Neural progenitor cell (in vitro differentiated cells): ENCODE results near the gene CSHL1. TPM values are rescaled to one million over a fixed set of nuclear protein-coding genes. Genes with fewer than 3 reads are reported as not detected.

Experiments used
- DNase-seq: peaks from one replicate; pipeline ENCODE4 v3.0.0-alpha.2; 2016; ENCODE audit warnings: low spot score
- H2AFZ ChIP-seq: fragments of 200-600 bp; sonication (generic); replicated peaks from 2 replicates; pipeline ENCODE4 v1.6.1; 2016; ENCODE audit warnings: antibody characterized with exemption
- H3F3A ChIP-seq: fragments of 200-600 bp; sonication (generic); 2 replicates; pipeline ENCODE4 v1.6.1; 2016; ENCODE audit warnings: antibody characterized with exemption, low read depth
- H3K27ac ChIP-seq: fragments of 200-600 bp; sonication (generic); 2 replicates; pipeline ENCODE4 v1.5.1; 2016; ENCODE audit warnings: mild to moderate bottlenecking
- H3K27me3 ChIP-seq: fragments of 200-600 bp; sonication (generic); 2 replicates; pipeline ENCODE4 v1.6.1; 2016; ENCODE audit warnings: mild to moderate bottlenecking, moderate library complexity
- H3K36me3 ChIP-seq: fragments of 200-600 bp; sonication (generic); 2 replicates; pipeline ENCODE4 v1.5.1; 2016
- H3K4me1 ChIP-seq: fragments of 200-600 bp; sonication (generic); 2 replicates; pipeline ENCODE4 v1.6.1; 2016; ENCODE audit warnings: mixed run types
- H3K4me2 ChIP-seq: fragments of 200-600 bp; sonication (generic); 2 replicates; pipeline ENCODE4 v1.6.1; 2016
- H3K4me3 ChIP-seq: fragments of 200-600 bp; sonication (generic); 2 replicates; pipeline ENCODE4 v1.5.1; 2016
- H3K79me2 ChIP-seq: fragments of 200-600 bp; sonication (generic); 2 replicates; pipeline ENCODE4 v1.6.1; 2016; ENCODE audit warnings: low read depth
- H3K9ac ChIP-seq: fragments of 200-600 bp; sonication (generic); 2 replicates; pipeline ENCODE4 v1.6.1; 2016
- H3K9me3 ChIP-seq: fragments of 200-600 bp; sonication (generic); 2 replicates; pipeline ENCODE4 v1.5.1; 2016; ENCODE audit warnings: low read depth
- H4K20me1 ChIP-seq: fragments of 200-600 bp; sonication (generic); 2 replicates; pipeline ENCODE4 v1.6.1; 2016; ENCODE audit warnings: low read depth
- H3K27ac Mint-ChIP-seq: 3 replicates; pipeline ENCODE4 v1.8.0; 2021; ENCODE audit warnings: mixed read lengths
- H3K27me3 Mint-ChIP-seq: 2 replicates; pipeline ENCODE4 v1.8.0; 2022; ENCODE audit warnings: low read depth, mild to moderate bottlenecking, inconsistent platforms, moderate library complexity, mixed read lengths; ENCODE audit not compliant: insufficient read depth
- H3K36me3 Mint-ChIP-seq: 3 replicates; pipeline ENCODE4 v1.8.0; 2021; ENCODE audit warnings: mixed read lengths
- H3K4me1 Mint-ChIP-seq: 3 replicates; pipeline ENCODE4 v1.8.0; 2021; ENCODE audit warnings: mixed read lengths
- H3K4me3 Mint-ChIP-seq: 3 replicates; pipeline ENCODE4 v1.8.0; 2021; ENCODE audit warnings: mild to moderate bottlenecking, moderate library complexity, mixed read lengths
- H3K9me3 Mint-ChIP-seq: 3 replicates; pipeline ENCODE4 v1.8.0; 2020; ENCODE audit warnings: mixed read lengths
- EZH2 ChIP-seq: fragments of 200-600 bp; sonication (generic); IDR thresholded peaks from 2 replicates; pipeline ENCODE4 v1.6.1; 2017; ENCODE audit warnings: antibody characterized with exemption, mild to moderate bottlenecking, moderate library complexity
- EZH2phosphoT487 ChIP-seq: fragments of 200-600 bp; sonication (generic); IDR thresholded peaks from 2 replicates; pipeline ENCODE4 v1.6.1; 2017; ENCODE audit warnings: antibody characterized with exemption
- total RNA-seq: library from RNA; depleted of rRNA; stranded (reverse); fragments of >200 nt; gene quantifications from 2 replicates; pipeline ENCODE4 v1.2.3, GENCODE V29; 2015; ENCODE audit warnings: low replicate concordance
- TF ChIP-seq, protein P1 (sequence below): fragments of 200-600 bp; sonication (generic); IDR thresholded peaks from 2 replicates; pipeline ENCODE4 v1.5.1; 2017; ENCODE audit warnings: antibody characterized with exemption, mild to moderate bottlenecking

Gene CSHL1
- total RNA-seq, 1 donor from 2014 or later, result not detected

DNA sequence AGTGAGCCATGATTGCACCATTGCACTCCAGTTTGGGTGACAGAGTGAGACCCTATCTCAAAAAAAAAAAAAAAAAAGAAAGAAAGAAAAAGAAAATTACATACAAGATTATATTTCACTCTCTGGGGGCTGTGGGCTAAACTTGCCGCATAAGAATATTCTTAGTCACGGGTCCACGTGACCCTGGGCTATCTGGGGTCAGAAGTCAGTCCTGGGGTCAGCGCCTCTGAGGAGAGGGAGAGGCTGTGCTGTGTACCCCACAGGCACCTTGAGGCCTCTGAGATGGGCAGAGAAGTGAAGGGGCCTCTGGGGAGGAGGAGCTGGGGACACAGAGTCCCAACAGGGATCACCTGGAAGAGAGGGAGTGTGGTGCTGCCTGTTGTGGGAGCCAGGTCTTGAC is 26.9 kb upstream of the CSHL1 start:
- Mint-ChIP-seq H3K36me3 (no peaks in the 10 kb centered on the region), H3K4me3 (no peak overlapping the region), H3K4me1 (peaks cover 29% of the 10 kb centered on the region), H3K9me3 (no peaks in the 10 kb centered on the region), H3K27ac (peak overlapping the region; percentile 96), H3K27me3 (peaks cover 5% of the 10 kb centered on the region)
- no peaks in the 10 kb centered on the region for H3K9me3 ChIP-seq
- H3K4me1 ChIP-seq, result peaks cover 8% of the 10 kb centered on the region
- H3K4me2 ChIP-seq, result peak overlapping the region; percentile 27
- DNase-seq, result no peak
- H3K36me3 ChIP-seq, result no peaks in the 10 kb centered on the region
- no peak for TF ChIP-seq EZH2phosphoT487
- TF ChIP-seq, protein P1, sequence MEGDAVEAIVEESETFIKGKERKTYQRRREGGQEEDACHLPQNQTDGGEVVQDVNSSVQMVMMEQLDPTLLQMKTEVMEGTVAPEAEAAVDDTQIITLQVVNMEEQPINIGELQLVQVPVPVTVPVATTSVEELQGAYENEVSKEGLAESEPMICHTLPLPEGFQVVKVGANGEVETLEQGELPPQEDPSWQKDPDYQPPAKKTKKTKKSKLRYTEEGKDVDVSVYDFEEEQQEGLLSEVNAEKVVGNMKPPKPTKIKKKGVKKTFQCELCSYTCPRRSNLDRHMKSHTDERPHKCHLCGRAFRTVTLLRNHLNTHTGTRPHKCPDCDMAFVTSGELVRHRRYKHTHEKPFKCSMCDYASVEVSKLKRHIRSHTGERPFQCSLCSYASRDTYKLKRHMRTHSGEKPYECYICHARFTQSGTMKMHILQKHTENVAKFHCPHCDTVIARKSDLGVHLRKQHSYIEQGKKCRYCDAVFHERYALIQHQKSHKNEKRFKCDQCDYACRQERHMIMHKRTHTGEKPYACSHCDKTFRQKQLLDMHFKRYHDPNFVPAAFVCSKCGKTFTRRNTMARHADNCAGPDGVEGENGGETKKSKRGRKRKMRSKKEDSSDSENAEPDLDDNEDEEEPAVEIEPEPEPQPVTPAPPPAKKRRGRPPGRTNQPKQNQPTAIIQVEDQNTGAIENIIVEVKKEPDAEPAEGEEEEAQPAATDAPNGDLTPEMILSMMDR, result no peak
- TF ChIP-seq EZH2, result no peak
- no peak overlapping the region for H3K27ac ChIP-seq
- no peaks in the 10 kb centered on the region for H3K79me2 ChIP-seq
- H4K20me1 ChIP-seq, result no peaks in the 10 kb centered on the region
- H3F3A ChIP-seq, result no peaks in the 10 kb centered on the region
- no peaks in the 10 kb centered on the region for H3K27me3 ChIP-seq
- H3K4me3 ChIP-seq, result no peak overlapping the region
- H3K9ac ChIP-seq, result no peak overlapping the region
- H2AFZ ChIP-seq, result peak overlapping the region; percentile 34

- Histone ChIP-seq H3K4me2 (no peak overlapping the region), H3F3A (no peaks in the 10 kb centered on the region), H3K27me3 (no peaks in the 10 kb centered on the region), H3K36me3 (no peaks in the 10 kb centered on the region), H3K79me2 (no peaks in the 10 kb centered on the region), H3K27ac (no peak overlapping the region), H4K20me1 (no peaks in the 10 kb centered on the region), H3K9ac (no peak overlapping the region), H3K4me3 (no peak overlapping the region), H3K9me3 (no peaks in the 10 kb centered on the region), H3K4me1 (peaks cover 8% of the 10 kb centered on the region), H2AFZ (no peak overlapping the region)
- Mint-ChIP-seq H3K9me3 (no peaks in the 10 kb centered on the region), H3K36me3 (no peaks in the 10 kb centered on the region), H3K4me1 (peaks cover 29% of the 10 kb centered on the region), H3K4me3 (peak overlapping the region; percentile 35), H3K27me3 (peaks cover 5% of the 10 kb centered on the region), H3K27ac (no peak overlapping the region)
- no peak for TF ChIP-seq EZH2
- TF ChIP-seq, protein P1, result no peak
- no peak for TF ChIP-seq EZH2phosphoT487
- no peak for DNase-seq
These were observed 26.3 kb upstream of the CSHL1 start for GRCh38 chr17:63937319-63937718.

GRCh38 chr17:63934183-63935112 is 23.4 kb upstream of the CSHL1 start:
- Mint-ChIP-seq H3K36me3 (no peaks in the 10 kb centered on the region), H3K9me3 (no peaks in the 10 kb centered on the region), H3K4me3 (no peak overlapping the region), H3K4me1 (peaks cover 30% of the 10 kb centered on the region), H3K27me3 (peaks cover 5% of the 10 kb centered on the region), H3K27ac (no peak overlapping the region)
- H3K9ac ChIP-seq, result no peak overlapping the region
- no peaks in the 10 kb centered on the region for H3K9me3 ChIP-seq
- TF ChIP-seq EZH2 (no peak), EZH2phosphoT487 (no peak)
- TF ChIP-seq, protein P1, result no peak
- DNase-seq, result no peak
- no peak overlapping the region for H2AFZ ChIP-seq
- H3K27ac ChIP-seq, result no peak overlapping the region
- peaks cover 5% of the 10 kb centered on the region for H3F3A ChIP-seq
- H3K4me1 ChIP-seq, result peaks cover 8% of the 10 kb centered on the region
- H3K4me3 ChIP-seq, result no peak overlapping the region
- H4K20me1 ChIP-seq, result no peaks in the 10 kb centered on the region
- H3K4me2 ChIP-seq, result no peak overlapping the region
- H3K79me2 ChIP-seq, result no peaks in the 10 kb centered on the region
- H3K27me3 ChIP-seq, result no peaks in the 10 kb centered on the region
- H3K36me3 ChIP-seq, result no peaks in the 10 kb centered on the region
